Osteoblast (primary cell): ENCODE results near the gene RAB3B. TPM values are rescaled to one million over a fixed set of nuclear protein-coding genes. Genes with fewer than 3 reads are reported as not detected.

ENCODE experiments used
- DNase-seq: peaks from one replicate; pipeline ENCODE4 v3.0.0; 2011; ENCODE audit warnings: low spot score, mixed read lengths; ENCODE audit not compliant: insufficient read length; ENCODE audit errors: missing footprints
- H2AFZ ChIP-seq: 2 replicates; pipeline ENCODE4 v1.6.0; 2011; ENCODE audit warnings: mild to moderate bottlenecking, low read length
- H3K27ac ChIP-seq: 2 replicates; pipeline ENCODE4 v1.5.1; 2011; ENCODE audit warnings: mild to moderate bottlenecking, low read depth, low read length, moderate library complexity
- H3K27me3 ChIP-seq: 2 replicates; pipeline ENCODE4 v1.6.0; 2012; ENCODE audit warnings: mild to moderate bottlenecking, control low read depth, inconsistent platforms, low read length, moderate library complexity; ENCODE audit not compliant: insufficient read depth
- H3K36me3 ChIP-seq: 2 replicates; pipeline ENCODE4 v1.5.1; 2011; ENCODE audit warnings: mild to moderate bottlenecking, low read length, control low read depth, moderate library complexity; ENCODE audit not compliant: insufficient read depth
- H3K4me1 ChIP-seq: 2 replicates; pipeline ENCODE4 v1.5.1; 2011; ENCODE audit warnings: mild to moderate bottlenecking, low read length, control low read depth, moderate library complexity; ENCODE audit not compliant: insufficient read depth
- H3K4me2 ChIP-seq: 2 replicates; pipeline ENCODE4 v1.6.0; 2011; ENCODE audit warnings: mild to moderate bottlenecking, low read length; ENCODE audit not compliant: insufficient read depth
- H3K4me3 ChIP-seq: fragments of 200-600 bp; sonication (generic); 3 replicates; pipeline ENCODE4 v1.5.1; 2012; ENCODE audit warnings: mild to moderate bottlenecking, low read length, inconsistent platforms; ENCODE audit not compliant: insufficient read depth
- H3K79me2 ChIP-seq: 2 replicates; pipeline ENCODE4 v1.6.0; 2012; ENCODE audit warnings: mild to moderate bottlenecking, low read length, control low read depth, inconsistent platforms; ENCODE audit not compliant: insufficient read depth
- H3K9me3 ChIP-seq: 2 replicates; pipeline ENCODE4 v1.5.1; 2011; ENCODE audit warnings: low read depth, low read length, control low read depth
- H4K20me1 ChIP-seq: 2 replicates; pipeline ENCODE4 v1.6.0; 2012; ENCODE audit warnings: mild to moderate bottlenecking, low read length, control low read depth; ENCODE audit not compliant: insufficient read depth
- total RNA-seq: library from RNA; depleted of rRNA; stranded (reverse); fragments of >200 nt; gene quantifications from 2 replicates; pipeline ENCODE4 v1.2.3, GENCODE V29; 2012
- TF ChIP-seq, protein P1 (sequence below): IDR thresholded peaks from 2 replicates; pipeline ENCODE4 v1.5.1; 2011; ENCODE audit warnings: mild to moderate bottlenecking, low read depth, low read length, moderate library complexity; ENCODE audit errors: extremely low read depth

RAB3B gene
- total RNA-seq, 1 donor = 14.5 TPM

DNA sequence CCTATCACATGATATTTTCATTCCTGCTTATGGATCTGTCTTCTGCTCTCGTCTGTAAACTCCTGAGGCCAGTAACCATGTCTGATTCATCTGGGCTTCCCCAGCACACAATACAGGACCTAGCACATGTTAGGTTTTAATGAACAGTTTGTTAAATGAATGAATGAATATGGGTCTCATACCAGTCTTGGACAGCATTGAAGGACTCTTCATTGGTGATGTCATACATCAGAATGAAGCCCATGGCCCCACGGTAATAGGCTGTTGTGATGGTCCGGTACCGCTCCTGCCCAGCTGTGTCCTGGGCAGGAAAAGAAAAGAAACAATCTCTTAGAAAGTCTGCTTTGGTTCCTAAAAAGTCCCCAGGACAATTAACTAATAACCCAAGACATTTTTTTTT is 53.4 kb downstream of the RAB3B start:
- TF ChIP-seq, protein P1, sequence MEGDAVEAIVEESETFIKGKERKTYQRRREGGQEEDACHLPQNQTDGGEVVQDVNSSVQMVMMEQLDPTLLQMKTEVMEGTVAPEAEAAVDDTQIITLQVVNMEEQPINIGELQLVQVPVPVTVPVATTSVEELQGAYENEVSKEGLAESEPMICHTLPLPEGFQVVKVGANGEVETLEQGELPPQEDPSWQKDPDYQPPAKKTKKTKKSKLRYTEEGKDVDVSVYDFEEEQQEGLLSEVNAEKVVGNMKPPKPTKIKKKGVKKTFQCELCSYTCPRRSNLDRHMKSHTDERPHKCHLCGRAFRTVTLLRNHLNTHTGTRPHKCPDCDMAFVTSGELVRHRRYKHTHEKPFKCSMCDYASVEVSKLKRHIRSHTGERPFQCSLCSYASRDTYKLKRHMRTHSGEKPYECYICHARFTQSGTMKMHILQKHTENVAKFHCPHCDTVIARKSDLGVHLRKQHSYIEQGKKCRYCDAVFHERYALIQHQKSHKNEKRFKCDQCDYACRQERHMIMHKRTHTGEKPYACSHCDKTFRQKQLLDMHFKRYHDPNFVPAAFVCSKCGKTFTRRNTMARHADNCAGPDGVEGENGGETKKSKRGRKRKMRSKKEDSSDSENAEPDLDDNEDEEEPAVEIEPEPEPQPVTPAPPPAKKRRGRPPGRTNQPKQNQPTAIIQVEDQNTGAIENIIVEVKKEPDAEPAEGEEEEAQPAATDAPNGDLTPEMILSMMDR = no peak
- DNase-seq = no peak
- Histone ChIP-seq H3K9me3 (peaks cover 10% of the 10 kb centered on the region), H3K79me2 (peaks cover 3% of the 10 kb centered on the region), H3K4me2 (no peak overlapping the region), H2AFZ (no peak overlapping the region), H3K27ac (no peak overlapping the region), H4K20me1 (no peaks in the 10 kb centered on the region), H3K36me3 (peaks cover 31% of the 10 kb centered on the region), H3K4me1 (no peaks in the 10 kb centered on the region), H3K4me3 (no peak overlapping the region), H3K27me3 (no peaks in the 10 kb centered on the region)

DNA sequence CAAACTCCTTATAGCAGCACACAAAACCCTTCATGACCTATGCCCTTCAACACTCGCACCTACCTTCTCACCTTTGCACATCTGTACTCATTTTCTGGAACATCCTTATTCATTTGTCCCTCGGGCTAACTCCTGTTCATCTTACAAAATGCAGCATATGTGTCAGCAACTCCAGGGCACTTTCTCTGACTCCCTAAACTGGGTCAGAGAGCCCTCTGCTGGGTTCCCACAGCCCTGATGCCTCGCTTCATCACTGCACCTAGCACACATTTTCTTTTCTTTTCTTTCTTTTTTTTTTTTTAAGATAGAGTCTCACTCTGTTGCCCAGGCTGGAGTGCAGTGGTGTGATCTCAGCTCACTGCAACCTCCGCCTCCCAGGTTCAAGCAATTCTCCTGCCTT is 54.0 kb downstream of the RAB3B start:
- no peaks in the 10 kb centered on the region for H4K20me1 ChIP-seq
- no peaks in the 10 kb centered on the region for H3K79me2 ChIP-seq
- peaks cover 7% of the 10 kb centered on the region for H3K9me3 ChIP-seq
- DNase-seq = no peak
- no peaks in the 10 kb centered on the region for H3K27me3 ChIP-seq
- H3K4me2 ChIP-seq = no peak overlapping the region
- no peak overlapping the region for H2AFZ ChIP-seq
- H3K27ac ChIP-seq = no peak overlapping the region
- peaks cover 28% of the 10 kb centered on the region for H3K36me3 ChIP-seq
- no peaks in the 10 kb centered on the region for H3K4me1 ChIP-seq
- no peak overlapping the region for H3K4me3 ChIP-seq
- TF ChIP-seq, protein P1 = peak; percentile 39

DNA sequence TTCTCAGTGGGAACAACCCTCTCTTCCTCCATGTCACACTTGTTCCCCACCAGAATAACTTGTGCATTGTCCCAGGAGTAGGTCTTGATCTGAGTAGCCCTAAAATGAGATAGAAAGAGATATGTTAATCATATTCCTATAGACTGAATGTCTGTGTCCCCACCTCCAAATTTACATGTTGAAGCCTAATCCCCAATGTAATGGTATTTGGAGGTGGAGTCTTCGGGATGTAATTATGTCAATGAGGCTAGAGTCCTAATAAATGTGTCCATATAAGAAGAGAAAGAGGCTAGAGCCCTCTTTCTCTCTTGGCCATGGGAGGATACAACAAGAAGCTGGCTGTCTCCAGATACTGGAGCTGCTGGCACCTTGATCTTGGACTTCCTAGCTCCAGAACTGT is 57.2 kb downstream of the RAB3B start:
- DNase-seq = no peak
- Histone ChIP-seq H3K27ac (no peak overlapping the region), H4K20me1 (no peaks in the 10 kb centered on the region), H3K4me1 (no peaks in the 10 kb centered on the region), H3K36me3 (peaks cover 22% of the 10 kb centered on the region), H3K79me2 (no peaks in the 10 kb centered on the region), H2AFZ (no peak overlapping the region), H3K9me3 (no peaks in the 10 kb centered on the region), H3K4me3 (no peak overlapping the region), H3K27me3 (no peaks in the 10 kb centered on the region), H3K4me2 (no peak overlapping the region)
- TF ChIP-seq, protein P1 = no peak

DNA sequence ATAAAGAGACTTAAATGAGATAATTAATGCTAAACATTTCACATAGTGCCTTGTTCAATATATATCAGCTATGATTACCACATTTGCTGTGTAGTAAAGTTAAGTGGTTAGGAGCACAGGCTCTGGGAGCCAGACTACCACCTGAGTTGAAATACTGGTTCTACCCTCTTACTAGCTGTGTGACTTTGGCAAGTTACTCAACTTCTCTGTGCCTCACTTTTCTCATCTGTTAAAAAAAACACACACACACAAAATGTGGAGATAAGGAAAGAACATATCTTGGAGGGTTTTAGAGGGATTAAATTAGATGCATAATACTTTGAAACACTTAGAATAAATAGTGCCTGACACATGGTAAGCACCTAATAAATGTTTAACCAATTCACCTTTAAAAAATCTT is 60.2 kb downstream of the RAB3B start:
- Histone ChIP-seq H3K4me1 (peaks cover 26% of the 10 kb centered on the region), H3K79me2 (no peaks in the 10 kb centered on the region), H3K4me3 (no peak overlapping the region), H3K4me2 (no peak overlapping the region), H3K27me3 (no peaks in the 10 kb centered on the region), H3K9me3 (no peaks in the 10 kb centered on the region), H2AFZ (no peak overlapping the region), H4K20me1 (no peaks in the 10 kb centered on the region), H3K27ac (no peak overlapping the region), H3K36me3 (peaks cover 14% of the 10 kb centered on the region)
- no peak for DNase-seq
- TF ChIP-seq, protein P1 = no peak
